Left lung (tissue), 10 donors: ENCODE results near the gene SLC17A2. TPM values are rescaled to one million over a fixed set of nuclear protein-coding genes. Genes with fewer than 3 reads are reported as not detected.

Source experiments
- ATAC-seq: fragments of 200-7000 bp; cut with Tn5 transposase; one replicate; pipeline ENCODE4 v1.9.1; 2020; ENCODE audit warnings: moderate library complexity
- DNase-seq, 4 donors: peaks; one replicate each; pipeline ENCODE4 v3.0.0-alpha.2; 2013 to 2020
- H3K27ac ChIP-seq, 2 donors: fragments of 200-600 bp; sonication (generic) in 1 of 2; one replicate each; pipeline versions ENCODE4 v1.5.0 to v1.8.0; 2020 to 2021
- H3K27me3 ChIP-seq, 2 donors: fragments of 200-600 bp; sonication (generic) in 1 of 2; one replicate each; pipeline versions ENCODE4 v1.5.0 to v1.8.0; 2020 to 2021
- H3K36me3 ChIP-seq, 2 donors: fragments of 200-600 bp; sonication (generic) in 1 of 2; one replicate each; pipeline versions ENCODE4 v1.5.0 to v1.8.0; 2020 to 2021
- H3K4me1 ChIP-seq, 2 donors: fragments of 200-600 bp; one replicate each; pipeline ENCODE4 v1.8.0; 2021
- H3K4me3 ChIP-seq, 2 donors: fragments of 200-600 bp; sonication (generic) in 1 of 2; one replicate each; pipeline versions ENCODE4 v1.5.0 to v1.8.0; 2020 to 2021; ENCODE audit warnings: mild to moderate bottlenecking in 1 of 2
- H3K9me3 ChIP-seq, 2 donors: fragments of 200-600 bp; sonication (generic) in 1 of 2; one replicate each; pipeline versions ENCODE4 v1.5.0 to v1.8.0; 2020 to 2021
- CTCF ChIP-seq, 2 donors: fragments of 200-600 bp; sonication (generic) in 1 of 2; IDR thresholded peaks; one replicate each; pipeline versions ENCODE4 v1.5.0 to v1.8.0; 2021; ENCODE audit warnings: antibody characterized with exemption in 2 of 2
- intact Hi-C, 2 donors: fragments of 100-400 bp; cut with DNase I; formaldehyde crosslinking; loops; one replicate each; pipeline versions ENCODE4 v1.11.2 to v1.14.2; 2022
- polyA plus RNA-seq, 6 donors: library from polyadenylated mRNA; unstranded; fragments of 120-200 nt; gene quantifications; one replicate each; pipeline ENCODE4 v1.2.1, GENCODE V29; 2013; ENCODE audit not compliant: insufficient read length in 6 of 6
- total RNA-seq, 2 donors: library from RNA; stranded (reverse); fragmentation: NEBNext Ultra II Directional; extraction: Animal tissue kit (Norgen Biotek cat#: 25700); gene quantifications; one replicate each; pipeline ENCODE4 v1.2.1, GENCODE V29; 2021
- donor health status: DM: no; HTN: yes; CAD: no.
- donor health status: DM: no; HTN: no; CAD: no.

The SLC17A2 gene
- total and polyA plus RNA-seq, 8 donors, result not detected

- Histone ChIP-seq H3K9me3 (no peaks in the 10 kb centered on the region), H3K4me1 (no peaks in the 10 kb centered on the region), H3K4me3 (no peak overlapping the region), H3K27me3 (peaks cover 0 to 6% of the 10 kb centered on the region in 2 donors), H3K36me3 (no peaks in the 10 kb centered on the region), H3K27ac (no peak overlapping the region)
- no peak for TF ChIP-seq CTCF (IDR thresholded peaks at IDR 0.05)
- no peak for DNase-seq
- intact Hi-C loops, result no loop called here
- ATAC-seq, result no peak
Measured at GRCh38 chr6:25878721-25879322, 51.7 kb downstream of the SLC17A2 start.

GRCh38 chr6:25875926-25876602 lies 54.4 kb downstream of the SLC17A2 start:
- Histone ChIP-seq H3K27me3 (no peaks in the 10 kb centered on the region), H3K9me3 (no peaks in the 10 kb centered on the region), H3K36me3 (no peaks in the 10 kb centered on the region), H3K4me3 (no peak overlapping the region), H3K4me1 (no peaks in the 10 kb centered on the region), H3K27ac (no peak overlapping the region)
- TF ChIP-seq CTCF (IDR thresholded peaks at IDR 0.05), result no peak
- DNase-seq (no peak), ATAC-seq (no peak)
- intact Hi-C loops, result no loop called here

- no peak overlapping the region for H3K4me3 ChIP-seq
- intact Hi-C loops, result no loop called here
- ATAC-seq (no peak), DNase-seq (no peak)
- no peaks in the 10 kb centered on the region for H3K36me3 ChIP-seq
- no peaks in the 10 kb centered on the region for H3K27me3 ChIP-seq
- no peaks in the 10 kb centered on the region for H3K4me1 ChIP-seq
- H3K9me3 ChIP-seq, result no peaks in the 10 kb centered on the region
- no peak for TF ChIP-seq CTCF (IDR thresholded peaks at IDR 0.05)
- H3K27ac ChIP-seq, result no peak overlapping the region
Measured at GRCh38 chr6:25875563-25875905, 55.0 kb downstream of the SLC17A2 start.

- TF ChIP-seq CTCF (IDR thresholded peaks at IDR 0.05), result no peak
- Histone ChIP-seq H3K36me3 (no peaks in the 10 kb centered on the region), H3K27me3 (no peaks in the 10 kb centered on the region), H3K4me3 (no peak overlapping the region), H3K27ac (no peak overlapping the region), H3K4me1 (no peaks in the 10 kb centered on the region), H3K9me3 (no peaks in the 10 kb centered on the region)
- no peak for ATAC-seq
- intact Hi-C loops, result no loop called here
- DNase-seq, result no peak
Measured at GRCh38 chr6:25874822-25875562, 55.5 kb downstream of the SLC17A2 start.

- Histone ChIP-seq H3K4me1 (no peaks in the 10 kb centered on the region), H3K36me3 (no peaks in the 10 kb centered on the region), H3K4me3 (no peak within 1 kb of the TSS), H3K27me3 (no peaks in the 10 kb centered on the region), H3K27ac (no peak within 1 kb of the TSS), H3K9me3 (no peaks in the 10 kb centered on the region)
- TF ChIP-seq CTCF (IDR thresholded peaks at IDR 0.05), result no peak
- no peak for ATAC-seq
- intact Hi-C loops, result no loop called here
- DNase-seq, result no peak
Measured at GRCh38 chr6:25874118-25874517, 56.4 kb downstream of the SLC17A2 start, which contains the start of gene SLC17A3. Gene SLC17A3 (minus strand): TSS chr6:25874243. CDS start chr6:25868387, 5,856 bp downstream.
